HS-5 (cell line): ENCODE data around the gene VWA5A.
"Not testable (repeated sequence)": the region's sequence is repeated elsewhere in the genome, so short reads cannot be mapped to it uniquely, and the experiment has no call there.

ENCODE experiments used
- DNase-seq: peaks from one replicate; pipeline ENCODE4 v3.0.0-alpha.2; 2012; ENCODE audit warnings: low read depth

VWA5A gene

DNA sequence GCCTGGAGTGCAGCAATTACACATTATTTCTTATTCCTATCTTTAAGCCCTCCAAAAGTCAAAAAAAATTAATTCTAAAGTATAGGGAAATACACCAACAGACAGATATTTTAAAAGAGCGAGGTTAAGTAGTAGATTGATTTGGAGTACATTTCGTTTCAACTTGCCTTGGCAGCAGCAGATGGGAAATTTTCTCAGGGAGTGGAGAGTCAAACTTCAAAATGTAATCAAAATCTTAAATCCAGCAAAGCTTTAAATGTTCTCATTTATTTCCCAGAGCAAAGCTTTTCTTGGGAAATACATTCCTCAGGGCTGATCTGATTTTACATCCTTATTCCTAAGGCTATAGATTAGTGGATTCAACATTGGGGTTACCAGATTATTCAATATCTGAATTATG is 21.9 kb upstream of the VWA5A start:
- DNase-seq, result no peak

DNA sequence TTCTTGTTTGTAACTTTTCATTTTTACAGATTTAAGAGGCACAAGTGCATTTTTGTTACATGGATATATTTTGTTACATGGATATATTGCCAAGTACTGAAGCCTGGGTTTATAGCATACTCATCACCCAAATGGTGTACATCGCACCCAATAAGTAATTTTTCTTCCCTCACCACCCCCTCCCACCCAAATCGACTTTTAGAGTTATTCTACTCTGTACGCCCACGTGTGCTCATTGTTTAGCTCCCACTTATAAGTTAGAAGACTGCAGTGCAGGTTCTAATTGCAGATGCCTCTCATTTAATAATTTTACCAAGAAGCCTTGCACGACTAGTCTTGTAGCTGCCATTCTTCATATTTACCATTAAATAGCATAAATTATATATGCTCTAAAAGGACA is 20.5 kb upstream of the VWA5A start:
- DNase-seq, result no peak

DNA sequence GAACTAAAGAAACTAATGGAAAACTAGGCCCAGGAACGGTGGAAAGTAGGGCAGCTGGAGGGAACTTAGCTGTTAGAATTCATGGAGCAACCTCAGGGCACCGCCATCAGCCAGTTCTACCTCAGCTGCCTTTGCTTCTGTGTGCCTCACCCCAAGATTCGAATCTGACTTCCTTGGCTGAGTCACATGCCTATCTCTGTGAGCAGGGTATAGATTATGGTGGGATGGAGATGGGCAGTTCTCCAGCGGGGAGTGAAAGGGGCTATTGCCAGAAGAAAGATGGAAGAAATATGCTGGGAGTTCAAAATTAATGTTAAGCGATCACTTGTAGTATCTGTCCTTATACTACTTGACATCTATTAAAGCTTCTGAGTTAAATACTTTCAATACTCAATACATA is 18.9 kb upstream of the VWA5A start:
- no peak for DNase-seq

DNA sequence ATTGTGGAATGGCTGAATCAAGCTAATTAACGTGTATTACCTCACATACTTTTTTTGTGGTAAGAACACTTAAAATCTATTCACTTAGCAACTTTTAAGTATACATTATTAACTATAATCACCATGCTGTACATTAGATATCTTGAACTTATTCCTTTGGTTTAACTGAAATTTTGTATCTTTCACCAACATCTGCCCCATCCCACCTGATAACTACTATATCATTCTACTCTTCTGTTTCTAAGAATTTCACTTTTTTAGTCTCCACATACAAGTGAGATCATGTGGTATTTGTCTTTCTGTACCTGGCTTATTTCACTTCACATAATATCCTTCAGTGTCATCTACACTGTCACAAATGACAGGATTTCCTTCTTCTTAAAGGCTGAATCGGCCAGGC is 17.1 kb upstream of the VWA5A start:
- DNase-seq, result no peak

DNA sequence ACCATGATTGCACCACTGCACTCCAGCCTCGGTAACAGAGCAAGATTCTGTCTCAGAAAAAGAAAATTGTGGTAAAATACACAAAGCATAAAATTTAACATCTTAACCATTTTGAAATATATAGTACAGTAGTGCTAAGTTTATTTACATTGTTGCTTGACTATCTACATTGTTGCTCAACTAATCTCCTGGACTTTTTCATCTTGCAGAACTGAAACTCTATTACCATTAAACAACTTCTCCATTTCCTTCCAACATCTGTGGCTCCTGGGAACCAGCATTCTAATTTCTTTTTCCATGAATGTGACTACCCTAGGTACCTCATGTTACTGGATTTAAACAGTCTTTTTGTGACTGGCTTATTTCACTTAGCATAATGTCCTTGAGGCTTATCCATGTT is 13.5 kb upstream of the VWA5A start:
- no peak for DNase-seq

DNA sequence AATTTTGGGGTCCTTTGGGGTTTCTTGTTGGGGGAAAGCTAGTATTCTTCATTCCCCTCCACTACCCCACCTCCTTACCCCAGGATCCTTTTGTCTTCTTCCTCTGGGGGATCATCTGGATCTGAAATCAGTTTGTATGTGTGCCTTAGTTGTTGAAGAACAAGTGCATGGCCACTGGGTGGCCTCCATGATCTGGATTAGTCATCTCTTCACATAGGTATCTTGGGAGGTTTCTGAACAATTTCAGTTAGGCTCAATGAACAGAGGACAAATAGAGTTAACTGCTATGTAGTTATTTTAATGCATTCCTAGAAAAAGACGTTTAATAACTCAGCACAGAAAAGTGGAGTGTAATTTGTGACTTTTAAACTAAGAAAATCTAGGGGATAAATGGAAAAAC is 7.1 kb upstream of the VWA5A start:
- DNase-seq, result no peak

DNA sequence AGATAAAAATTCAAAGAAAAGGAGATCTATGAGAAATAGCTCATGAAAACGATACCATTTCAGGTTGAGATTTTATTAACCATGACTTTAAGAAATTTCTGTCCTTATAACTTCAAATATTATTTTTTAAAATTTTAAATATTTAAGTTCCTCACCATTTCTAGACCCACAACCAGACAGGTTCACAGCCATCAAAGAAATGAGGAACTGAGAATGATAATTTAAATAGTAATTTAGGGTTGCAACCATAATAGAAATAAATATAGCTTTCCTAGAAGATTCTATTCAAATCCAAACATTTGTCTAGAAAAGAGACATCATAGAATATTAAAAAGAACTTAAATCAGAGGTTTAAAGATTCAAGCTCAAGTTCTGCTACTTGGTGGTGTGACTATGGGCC is 5.9 kb upstream of the VWA5A start:
- no peak for DNase-seq

DNA sequence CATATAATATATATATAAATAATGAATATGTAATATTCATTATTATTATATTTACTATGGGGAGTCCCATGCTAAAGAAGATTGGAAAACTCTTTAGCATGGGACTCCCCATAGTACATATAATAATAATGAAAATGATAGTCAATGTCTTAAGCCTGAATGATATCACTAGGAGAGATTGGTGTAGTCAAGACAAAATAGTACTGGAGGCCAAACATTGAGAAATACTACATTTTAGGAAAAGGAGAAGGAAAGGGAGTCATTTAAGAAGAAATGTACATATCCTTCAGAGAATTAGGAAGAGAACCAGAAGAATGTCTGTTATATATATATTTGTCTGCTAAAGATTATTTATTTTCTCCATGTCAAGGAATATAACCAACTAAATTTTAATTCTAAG is 5.0 kb upstream of the VWA5A start:
- no peak for DNase-seq

DNA sequence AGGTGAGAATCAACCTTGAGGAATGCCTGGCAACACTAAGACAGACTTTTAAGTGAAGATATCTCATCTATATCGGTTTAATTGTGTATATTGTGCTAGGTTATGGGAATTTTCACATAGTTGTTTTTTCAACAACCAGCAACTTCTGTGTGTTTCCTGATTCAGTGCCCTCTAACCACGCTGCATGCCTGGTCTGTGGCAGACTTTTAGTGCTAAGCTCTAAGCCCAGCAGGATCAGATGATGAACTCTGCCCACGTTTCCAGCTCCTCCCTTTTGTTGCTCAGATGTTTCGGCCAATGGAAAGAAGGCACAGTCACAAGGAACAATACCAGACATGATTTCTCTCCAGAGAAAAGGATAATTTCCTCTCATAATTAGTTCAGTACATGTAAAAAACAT is 1.4 kb upstream of the VWA5A start:
- DNase-seq, result no peak

DNA sequence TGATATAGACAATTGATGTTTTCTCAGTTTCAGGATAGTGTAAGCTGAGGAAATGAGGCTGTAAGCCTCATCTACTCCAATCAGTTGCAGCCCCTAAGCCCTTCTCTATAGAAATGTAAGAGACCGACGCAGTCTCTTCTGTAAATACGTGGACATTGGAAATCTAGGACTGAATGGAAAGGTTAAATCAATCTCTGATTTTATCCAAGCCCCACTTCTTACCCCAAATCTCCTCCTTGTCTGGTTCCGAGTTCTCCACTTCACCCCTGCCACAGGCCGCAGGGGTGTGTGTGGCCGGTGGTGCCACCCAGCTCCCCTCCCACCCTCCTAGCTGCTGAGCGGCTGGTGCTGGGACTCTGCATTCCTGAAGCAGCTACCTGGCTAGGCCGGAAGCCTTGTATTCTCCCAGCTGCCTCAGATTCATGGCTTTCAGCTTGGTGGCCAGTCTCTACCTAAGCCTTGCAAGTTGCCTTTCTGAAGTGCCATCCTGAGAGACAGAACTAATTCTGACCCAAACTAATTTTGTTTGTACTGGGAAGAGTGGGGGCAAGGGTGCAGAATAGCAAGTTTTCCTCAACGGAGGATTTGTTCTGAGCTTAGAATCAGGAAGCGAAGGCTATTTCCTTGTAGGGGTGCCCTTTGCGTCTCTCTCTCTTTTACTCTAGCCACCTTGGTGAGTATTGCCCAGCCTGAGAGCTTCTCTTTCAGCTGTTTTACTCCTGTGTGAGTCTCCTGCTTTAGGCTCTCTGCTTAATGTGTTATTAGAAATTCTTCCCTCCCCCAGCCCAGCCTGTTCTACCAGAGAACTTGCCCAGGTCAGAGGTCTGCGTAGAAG is 749 bp downstream of the VWA5A start:
- DNase-seq, result no peak

DNA sequence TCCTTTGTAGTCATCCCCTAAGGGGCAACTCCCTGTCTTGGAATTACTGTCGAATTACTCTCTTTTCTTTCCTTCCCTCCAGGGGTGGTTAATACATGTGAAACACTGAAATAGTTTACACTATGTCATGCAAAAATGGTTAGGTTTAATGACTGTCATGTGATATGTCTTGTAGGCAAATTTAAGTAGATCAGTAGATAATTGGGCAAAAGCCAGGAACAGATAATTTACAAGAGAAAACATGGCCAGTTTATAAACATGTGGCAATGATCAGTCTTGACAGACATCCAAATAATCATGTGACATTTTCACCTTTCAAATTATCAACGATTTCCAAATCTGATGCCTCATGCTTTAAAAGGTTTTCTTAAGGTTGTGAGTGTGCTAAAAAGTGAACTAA is 3.9 kb downstream of the VWA5A start:
- no peak for DNase-seq

DNA sequence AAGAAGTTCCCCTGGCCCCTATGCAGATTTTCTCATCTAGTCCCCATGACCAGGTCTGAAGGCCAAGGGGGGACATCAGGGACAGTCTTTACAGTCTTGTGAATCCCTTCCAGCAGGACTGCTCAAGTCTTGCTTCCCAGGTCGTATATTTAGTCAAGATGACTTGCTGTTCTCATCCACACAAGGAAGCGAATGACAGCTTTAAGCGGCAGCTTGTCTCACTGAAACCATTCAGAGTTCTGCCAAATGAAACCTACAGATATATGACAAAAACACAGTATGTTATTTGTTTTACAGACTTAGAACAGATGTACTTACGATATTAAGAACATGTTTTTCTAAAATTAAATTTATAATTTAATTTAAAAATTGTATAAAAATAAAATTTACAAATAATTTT is 5.6 kb downstream of the VWA5A start:
- no peak for DNase-seq

DNA sequence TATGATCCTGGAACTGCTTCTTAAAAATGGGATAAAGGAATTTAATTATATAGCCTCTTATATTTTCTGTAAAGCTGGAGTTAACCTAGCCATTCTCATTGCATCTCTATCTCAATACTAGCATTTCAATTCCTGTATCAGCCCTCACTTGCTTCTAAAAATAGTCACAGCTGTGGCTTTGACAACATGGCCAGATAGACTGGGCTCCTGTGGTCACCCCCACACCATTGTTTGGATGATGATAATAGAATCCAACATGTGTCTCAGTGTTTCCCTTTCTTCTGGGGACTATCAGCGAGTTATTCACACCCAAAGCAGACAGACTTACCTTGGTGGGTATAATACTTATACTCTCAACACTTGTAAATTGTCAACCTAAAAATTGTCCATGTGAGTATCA is 6.9 kb downstream of the VWA5A start:
- DNase-seq, result no peak

DNA sequence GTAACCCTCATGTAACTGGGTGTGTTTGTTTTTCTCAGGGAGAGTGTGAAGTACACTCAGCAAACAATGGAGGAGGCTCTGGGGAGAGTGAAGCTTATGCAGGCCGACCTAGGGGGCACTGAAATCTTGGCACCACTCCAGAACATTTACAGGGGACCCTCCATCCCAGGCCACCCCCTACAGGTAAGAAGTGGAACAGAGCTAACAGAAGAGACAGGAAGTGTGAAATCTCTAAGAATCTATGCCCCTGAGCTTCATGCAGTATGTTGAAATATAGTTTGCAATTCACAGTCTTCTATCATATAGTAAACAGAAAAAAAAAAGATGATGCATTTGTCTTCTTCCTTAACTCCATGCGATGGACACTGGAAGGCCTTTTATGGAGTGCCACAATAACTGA is 8.4 kb downstream of the VWA5A start:
- DNase-seq, result no peak

DNA sequence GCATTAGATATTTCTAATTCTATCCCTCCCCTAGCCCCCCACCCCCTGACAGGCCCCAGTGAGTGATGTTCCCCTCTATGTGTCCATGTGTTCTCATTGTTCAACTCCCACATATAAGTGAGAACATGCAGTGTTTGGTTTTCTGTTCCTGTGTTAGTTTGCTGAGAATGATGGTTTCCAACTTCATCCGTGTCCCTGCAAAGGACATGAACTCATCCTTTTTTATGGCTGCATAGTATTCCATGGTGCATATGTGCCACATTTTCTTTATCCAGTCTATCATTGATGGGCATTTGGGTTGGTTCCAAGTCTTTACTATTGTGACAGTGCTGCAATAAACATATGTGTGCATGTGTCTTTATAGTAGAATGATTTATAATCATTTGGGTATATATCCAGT is 11.9 kb downstream of the VWA5A start:
- not testable (repeated sequence) for DNase-seq

DNA sequence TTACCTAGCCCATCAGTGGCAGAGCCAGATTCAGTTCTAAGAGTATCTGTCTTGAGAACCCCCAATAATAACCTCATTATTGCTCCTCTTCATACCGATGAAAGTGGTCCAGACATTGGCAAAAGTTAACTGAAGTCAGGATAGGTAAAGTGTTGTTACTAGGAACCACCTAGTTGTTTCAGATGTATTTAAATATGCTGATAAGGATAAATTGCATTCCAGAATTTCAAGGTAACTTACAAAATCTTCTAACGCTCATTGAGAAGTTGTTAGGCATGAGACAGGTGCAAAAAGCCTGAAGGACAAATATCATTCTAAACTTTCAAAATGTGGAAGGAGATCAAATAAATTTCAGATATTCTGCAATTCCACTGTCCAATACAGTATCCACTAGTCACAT is 27.8 kb downstream of the VWA5A start:
- DNase-seq, result no peak

DNA sequence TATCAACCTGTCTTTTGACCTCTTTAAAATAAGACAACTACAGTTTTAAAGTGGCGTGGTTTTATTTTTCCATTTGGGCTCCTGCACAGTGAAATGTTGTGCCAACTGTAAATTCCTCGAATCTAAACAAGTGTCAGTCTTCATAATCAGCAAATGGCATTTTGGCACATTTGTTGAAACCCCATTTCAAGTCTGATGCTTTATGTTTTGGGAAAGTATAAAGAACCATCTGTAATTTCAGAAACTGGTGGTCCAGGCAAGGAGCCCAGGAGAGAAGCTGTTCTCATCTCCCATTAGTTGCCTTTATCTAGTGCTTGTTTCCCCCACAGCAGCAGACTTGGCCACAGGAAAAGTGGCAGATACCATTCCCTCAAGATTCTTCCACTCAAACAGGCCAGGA is 32.7 kb downstream of the VWA5A start:
- no peak for DNase-seq

DNA sequence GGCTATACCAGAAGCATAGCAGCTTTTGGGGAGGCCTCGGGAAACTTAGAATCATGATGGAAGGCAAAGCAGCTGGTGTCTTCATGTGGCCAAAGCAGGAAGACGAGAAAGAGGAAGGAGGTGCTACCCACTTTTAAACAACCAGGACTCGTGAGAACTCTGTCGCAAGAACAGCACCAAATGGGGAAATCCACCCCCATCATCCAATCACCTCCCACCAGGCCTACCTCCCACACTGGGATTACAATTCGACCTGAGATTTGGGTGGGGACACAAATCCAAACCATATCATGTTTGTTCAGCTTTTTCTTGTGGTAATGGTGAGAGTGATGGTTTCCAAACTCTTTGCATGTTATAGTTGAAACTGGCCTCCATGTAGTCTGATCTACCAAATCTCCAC is 35.4 kb downstream of the VWA5A start:
- DNase-seq, result no peak

DNA sequence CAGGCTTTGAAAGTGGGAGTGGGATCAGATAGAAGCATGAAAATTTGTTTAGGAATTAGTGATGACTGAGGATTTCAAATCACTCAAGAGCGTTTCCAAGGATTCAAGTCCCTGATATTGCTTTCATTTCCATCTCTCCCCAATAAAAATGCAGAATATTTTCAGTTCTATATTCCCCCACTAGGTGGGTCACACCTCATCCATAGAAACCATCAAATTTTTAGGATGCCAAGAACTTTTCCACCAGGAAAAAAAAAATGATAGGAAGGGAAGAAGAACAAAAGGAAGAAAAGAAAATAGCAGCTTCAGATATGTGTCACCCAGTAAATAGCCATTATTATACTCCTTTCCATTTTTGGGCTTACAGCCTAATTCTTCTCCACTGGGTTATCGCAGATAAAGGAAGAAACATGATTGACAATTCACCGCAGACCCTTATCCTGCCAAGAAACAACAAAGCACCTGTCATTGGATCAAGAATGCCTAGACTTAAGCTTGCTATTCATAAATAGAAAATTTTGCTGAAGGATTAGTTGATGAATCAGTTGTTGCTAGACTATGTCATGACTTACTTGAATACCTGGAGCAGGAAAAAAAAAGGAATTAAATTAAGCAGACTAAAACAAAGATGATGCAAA is 37.6 kb downstream of the VWA5A start:
- no peak for DNase-seq

DNA sequence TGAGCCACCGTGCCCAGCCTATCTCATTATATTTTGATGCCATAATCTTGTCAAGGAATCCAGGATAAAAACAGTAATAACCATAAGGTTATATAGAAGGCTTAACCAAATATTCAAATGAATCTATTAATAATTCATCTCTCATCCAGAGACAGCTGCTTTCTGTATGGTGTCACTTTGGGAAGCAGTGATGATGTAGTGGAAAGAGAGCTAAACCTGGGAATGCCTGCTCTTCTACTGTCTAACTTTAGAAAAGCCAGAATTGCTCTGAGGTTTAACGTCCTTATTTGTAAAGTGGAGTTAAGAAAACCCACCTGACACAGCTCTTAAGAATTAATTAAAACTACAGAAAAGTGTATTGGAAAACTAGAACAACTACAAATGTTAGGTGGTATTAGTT is 38.6 kb downstream of the VWA5A start:
- DNase-seq, result no peak

DNA sequence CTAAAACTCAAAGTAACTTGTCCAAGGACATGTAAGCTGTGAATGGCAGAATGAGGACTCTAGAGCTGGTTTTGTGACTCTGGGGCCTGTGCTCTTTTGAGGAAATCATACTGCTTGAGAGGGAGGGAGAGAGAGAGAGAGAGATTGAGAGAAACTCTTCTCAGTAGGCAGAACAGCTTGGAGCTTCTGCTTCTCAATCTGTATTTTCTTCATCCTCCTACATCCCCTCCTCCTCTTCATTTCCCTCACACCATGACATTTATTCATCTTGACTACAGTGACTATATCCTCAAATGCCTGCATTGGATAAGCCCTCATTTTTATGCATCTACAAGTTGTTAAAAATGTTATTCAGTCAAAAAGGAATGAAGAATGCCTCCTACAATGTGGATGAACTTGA is 44.2 kb downstream of the VWA5A start:
- no peak for DNase-seq

DNA sequence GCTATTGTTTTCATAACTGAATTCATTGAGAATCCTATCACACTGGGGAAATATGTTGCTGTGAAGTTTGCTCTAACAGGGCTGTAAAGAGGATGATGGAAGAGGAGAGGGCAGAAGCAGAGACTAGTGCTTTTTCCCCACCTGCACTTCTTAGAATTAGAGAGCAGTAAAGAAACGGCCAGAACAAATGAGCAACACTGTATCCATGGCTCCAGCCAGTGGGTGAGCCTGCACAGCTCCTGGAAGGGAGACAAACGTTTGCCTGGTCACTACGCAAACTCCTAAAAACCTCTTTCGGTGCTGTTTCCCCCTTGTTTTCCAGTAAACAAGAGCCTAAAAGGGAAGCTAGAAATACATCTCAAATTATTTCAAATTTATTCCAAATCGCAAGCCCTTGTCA is 45.7 kb downstream of the VWA5A start:
- no peak for DNase-seq

DNA sequence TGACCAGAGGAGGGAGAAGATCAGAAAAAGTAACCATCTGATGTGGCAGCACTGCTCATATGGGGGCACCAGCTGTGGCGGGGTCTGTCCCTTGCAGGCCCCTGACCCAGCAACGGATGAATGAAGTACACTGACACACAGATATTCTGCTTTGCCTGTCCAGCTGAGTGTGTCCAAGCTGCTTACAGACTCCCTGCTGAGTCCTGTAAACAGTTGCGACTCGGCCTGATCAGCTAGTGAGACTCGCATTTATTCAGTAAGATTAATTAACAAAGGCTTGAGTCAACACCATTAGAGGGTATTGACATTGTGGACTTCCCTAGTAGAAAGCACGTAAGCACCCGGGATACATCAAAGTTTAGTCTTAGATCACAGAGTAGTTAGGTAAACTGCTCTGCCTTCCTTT is 52.6 kb downstream of the VWA5A start:
- no peak for DNase-seq

DNA sequence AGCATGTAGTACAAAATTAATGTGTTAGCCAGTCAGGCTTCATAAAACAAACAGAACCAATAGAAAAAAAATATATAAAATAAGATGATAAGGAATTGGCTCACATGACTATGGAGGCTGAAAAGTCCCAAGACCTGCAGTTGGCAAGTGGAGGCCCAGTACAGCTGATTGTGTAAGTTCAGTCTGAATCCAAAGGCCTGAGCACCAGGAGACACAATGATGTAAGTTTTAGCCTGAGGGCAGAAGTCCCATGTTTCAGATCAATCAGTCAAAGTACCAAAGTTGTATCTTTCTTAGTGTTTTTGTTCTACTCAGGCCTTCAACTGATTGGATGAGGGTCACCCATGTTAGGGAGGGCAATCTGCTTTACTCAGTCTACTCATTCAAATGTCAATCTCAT is 53.5 kb downstream of the VWA5A start:
- no peak for DNase-seq
